HG02870 (cell line): Measurements from ENCODE around the gene INSYN2B.
"Not testable (repeated sequence)": the region's sequence is repeated elsewhere in the genome, so short reads cannot be mapped to it uniquely, and the experiment has no call there.

Experiments used
- ATAC-seq: cut with Tn5 transposase; IDR thresholded peaks from one replicate; pipeline ENCODE4 v1.9.1; 2021; ENCODE audit warnings: mild to moderate bottlenecking, moderate library complexity; ENCODE audit not compliant: unreplicated experiment

INSYN2B gene

GRCh38 chr5:169973056-169973455, 7.2 kb downstream of the INSYN2B start:
- ATAC-seq: no peak

GRCh38 chr5:169971780-169972179, 8.5 kb downstream of the INSYN2B start:
- no peak for ATAC-seq

GRCh38 chr5:169970911-169971765, 9.2 kb downstream of the INSYN2B start:
- ATAC-seq: no peak

- peak; percentile 83 for ATAC-seq
Observed at GRCh38 chr5:169970339-169970738, 10.0 kb downstream of the INSYN2B start.

DNA sequence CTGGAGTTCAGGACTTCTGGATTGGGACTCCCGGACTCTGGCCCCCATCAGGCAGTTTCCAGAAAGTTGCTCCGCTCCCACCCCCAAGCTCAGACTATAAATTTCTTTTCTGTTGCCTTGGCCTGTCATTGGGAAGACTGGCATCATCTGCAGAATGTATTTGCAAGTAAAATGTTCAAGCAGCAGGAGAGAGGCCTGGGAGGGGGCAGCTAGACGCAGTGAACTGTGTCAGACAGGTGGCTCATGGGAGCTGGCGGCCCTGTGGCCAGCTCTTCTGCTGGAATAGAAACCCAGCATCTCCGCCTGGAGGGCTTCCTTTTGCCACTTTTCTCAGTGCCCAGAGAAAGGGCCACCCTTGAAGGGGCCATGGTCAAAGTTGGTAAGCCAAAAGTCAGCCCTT, 16.0 kb downstream of the INSYN2B start:
- ATAC-seq: no peak

DNA sequence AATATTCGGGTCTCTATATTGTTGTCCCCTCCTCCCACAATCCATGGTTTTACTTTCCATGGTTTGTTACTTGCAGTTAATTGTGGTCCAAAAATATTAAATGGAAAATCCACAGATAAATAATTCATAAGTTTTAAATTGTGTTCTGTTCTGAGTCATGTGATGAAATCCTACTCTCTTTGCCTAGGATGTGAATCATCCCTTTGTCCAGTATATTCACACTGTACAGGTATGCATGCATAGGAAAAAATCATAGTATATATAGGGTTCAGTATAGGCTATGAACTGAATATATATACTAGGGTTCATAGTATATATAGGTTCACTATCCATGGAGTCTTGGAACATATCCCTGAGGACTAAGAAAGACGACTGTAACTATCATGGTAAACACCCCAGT, 19.6 kb downstream of the INSYN2B start:
- ATAC-seq: no peak

- ATAC-seq: no peak
Observed at GRCh38 chr5:169958278-169958677, 22.0 kb downstream of the INSYN2B start.

GRCh38 chr5:169956756-169957155, 23.5 kb downstream of the INSYN2B start:
- ATAC-seq: no peak

DNA sequence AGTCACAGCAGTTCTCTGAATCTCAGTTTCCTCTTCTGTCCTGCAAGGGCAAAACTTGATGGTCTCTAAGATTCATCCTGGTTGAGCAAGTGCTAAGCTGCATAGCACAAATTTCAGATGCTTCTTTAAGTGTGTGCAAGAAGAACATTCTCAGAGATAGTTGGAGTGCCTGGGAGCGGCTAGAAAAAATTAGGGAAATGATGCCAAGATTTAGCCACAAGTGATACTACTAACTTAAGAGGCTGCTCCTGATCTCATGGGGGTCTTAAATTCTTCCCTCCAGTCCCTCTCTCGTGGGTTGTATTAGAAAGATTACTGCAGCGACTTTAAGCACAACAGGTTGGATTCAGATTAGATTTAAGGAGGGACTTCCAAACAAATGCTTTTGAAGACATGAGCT, 24.2 kb downstream of the INSYN2B start:
- no peak for ATAC-seq

- no peak for ATAC-seq
Observed at GRCh38 chr5:169954786-169955185, 25.5 kb downstream of the INSYN2B start.

- not testable (repeated sequence) for ATAC-seq
Observed at GRCh38 chr5:169953196-169953595, 27.1 kb downstream of the INSYN2B start.

DNA sequence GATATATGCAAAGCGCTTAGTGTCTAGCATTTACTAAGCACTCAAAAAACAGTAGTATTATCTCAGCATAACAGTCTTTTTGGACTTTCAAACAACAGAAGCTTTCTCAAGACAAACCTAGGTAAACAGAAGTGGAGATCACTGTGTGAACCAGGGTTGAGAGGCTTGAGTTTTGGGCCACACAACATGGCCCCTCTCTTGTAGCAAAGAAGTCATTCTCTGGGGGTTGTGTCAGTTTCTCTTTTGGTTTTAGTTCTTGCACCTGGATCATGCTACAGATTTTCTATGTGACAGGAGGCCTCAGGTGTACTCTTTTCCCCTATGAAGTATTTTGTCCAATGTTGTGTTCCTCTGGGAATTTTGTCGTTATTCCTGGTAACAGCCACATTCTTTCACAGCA, 30.0 kb downstream of the INSYN2B start:
- ATAC-seq: no peak

DNA sequence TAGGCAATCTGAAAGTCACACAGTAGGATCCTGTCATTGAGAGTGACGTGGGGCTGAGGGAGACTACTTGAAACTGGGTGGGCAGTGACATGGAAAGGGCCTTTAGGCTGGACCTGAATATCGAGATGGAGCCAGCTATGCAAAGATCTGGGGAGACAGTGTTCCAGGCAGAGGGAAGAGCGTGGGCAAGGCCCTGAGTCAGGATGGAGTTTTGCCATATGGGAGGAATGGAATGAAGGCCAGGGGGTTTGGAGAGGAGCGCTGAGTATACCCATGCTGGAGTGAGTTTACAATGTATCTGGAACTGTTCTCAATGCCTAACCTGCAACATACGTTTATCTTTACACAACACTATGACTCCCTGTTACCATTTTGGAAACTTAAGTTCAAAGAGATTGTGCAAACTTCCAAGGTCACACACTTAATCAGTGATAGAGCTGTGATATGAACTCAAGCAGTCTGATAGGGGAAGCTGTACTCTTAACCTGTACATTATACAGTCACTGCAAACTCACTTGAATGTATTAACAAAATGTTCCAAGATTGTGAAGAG, 33.5 kb downstream of the INSYN2B start:
- ATAC-seq: no peak

GRCh38 chr5:169945831-169946261, 34.4 kb downstream of the INSYN2B start:
- ATAC-seq: no peak

DNA sequence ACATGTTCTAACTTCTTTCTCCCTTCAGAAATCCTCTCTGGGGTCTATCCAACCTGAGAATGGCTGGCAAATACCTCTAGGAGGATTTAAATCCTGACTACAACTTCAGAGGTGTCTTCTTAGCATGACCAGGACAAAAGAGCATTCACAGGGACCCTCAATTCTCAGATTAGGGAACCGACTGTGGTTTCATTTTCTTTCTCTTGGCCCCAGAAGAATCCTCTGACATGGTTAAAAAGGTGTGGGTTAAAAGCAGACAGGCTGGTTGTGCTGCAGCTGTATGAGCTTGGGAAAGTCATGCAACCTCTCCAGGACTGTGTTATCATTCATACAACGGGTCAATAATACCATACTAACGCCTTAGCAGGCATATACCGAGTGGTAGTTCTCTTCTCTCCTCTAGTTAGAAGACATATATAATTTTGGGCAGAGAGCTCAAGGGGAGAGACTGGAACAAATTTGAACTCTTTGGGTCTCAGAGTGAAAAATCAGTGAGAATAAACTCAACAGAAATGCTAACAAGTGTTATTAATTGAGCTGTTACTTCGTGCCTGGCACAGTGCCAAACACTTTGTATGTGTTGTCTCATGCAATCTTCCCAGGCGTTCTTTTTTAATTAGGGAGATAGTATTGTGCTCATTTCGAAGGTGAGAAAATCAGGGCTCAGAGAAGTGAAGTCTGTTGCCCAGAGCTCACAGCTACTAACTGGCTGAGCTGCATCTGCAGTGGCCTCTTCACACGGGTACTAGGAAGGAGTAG, 35.2 kb downstream of the INSYN2B start:
- no peak for ATAC-seq

DNA sequence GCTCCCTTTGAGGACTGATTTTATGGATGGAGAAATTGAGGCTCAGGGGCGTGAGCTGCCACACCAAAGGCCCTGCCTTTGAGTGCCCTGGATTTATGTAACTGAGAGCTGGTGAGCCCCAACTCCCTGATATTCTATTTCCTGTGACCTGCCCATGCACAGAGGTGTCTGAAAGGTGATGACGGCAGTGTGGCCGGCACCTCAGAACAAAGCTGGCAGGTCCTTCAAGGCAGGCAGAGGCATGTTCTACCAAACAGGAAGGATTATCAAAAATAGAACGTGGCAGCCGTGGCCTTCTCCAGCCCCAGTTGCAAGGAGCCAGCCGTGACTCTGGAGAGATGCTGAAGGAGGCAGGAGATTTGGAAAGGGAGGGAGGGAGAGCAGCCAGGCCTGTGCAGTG, 36.2 kb downstream of the INSYN2B start:
- no peak for ATAC-seq

DNA sequence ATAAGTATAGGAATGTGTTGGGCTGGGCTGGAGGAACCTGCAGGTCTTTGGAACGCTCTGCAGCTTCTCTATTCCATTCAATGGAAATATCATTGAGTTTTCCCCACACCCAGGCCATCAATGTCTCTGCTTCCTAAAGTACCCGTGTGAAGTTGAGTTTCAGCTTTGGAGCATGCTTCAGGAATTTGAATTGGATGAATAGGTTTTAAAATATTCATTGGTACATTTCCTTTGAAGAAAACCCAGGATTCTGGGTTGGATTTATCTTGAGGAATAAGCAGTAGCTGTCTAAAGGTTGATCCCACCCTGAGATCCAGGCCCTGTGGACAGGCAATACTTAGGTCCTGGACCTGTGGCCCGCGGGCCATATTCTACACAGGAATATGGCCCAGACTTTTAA, 37.3 kb downstream of the INSYN2B start:
- ATAC-seq: no peak

GRCh38 chr5:169942181-169942580, 38.1 kb downstream of the INSYN2B start:
- ATAC-seq: no peak

GRCh38 chr5:169941542-169941941, 38.8 kb downstream of the INSYN2B start:
- no peak for ATAC-seq

DNA sequence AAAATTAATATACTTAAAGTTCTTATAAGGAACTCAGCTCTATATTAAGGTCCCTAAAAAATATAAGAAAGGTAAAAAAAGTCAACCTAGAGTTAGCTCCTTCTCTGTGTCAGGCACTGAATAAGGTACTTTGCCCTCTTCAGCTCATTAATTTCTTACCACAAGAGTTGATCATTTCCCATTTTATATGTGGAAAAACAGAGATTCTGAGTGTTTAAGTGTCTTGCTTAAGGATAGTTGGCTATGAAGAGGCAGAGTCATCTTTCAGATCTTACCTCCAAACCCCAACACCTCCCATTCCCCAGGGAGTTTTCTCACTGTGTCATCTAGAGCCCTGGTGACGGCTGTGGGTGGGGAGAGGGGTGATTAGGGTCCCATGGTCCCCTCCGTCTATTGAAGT, 40.6 kb downstream of the INSYN2B start:
- no peak for ATAC-seq

GRCh38 chr5:169938439-169938838, 41.9 kb downstream of the INSYN2B start:
- no peak for ATAC-seq

DNA sequence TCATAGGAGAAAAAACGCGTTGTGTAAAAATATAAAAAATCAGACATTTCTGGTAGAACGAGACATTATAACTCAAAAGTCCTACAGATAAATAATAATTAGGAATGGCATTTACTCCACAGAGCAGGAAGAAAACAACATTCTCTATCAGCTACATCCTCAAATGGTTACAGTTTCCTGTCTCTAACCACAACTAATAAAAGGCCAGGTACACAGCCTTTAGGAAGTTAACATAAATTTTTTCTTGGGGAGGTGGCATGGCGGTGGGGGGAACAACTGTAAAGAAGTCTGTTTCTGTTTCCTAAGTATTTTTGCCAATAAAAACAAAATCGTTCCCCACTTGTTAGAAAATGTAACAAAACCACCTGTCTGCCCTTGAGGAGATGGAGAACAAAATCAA, 44.5 kb downstream of the INSYN2B start:
- no peak for ATAC-seq
